Measurements from ENCODE around the gene ILKAP. TPM values are rescaled to one million over a fixed set of nuclear protein-coding genes. Genes with fewer than 3 reads are reported as not detected.

The ILKAP gene
- total RNA-seq, 1 experiment from 2014 or later, result 49.9 TPM

DNA sequence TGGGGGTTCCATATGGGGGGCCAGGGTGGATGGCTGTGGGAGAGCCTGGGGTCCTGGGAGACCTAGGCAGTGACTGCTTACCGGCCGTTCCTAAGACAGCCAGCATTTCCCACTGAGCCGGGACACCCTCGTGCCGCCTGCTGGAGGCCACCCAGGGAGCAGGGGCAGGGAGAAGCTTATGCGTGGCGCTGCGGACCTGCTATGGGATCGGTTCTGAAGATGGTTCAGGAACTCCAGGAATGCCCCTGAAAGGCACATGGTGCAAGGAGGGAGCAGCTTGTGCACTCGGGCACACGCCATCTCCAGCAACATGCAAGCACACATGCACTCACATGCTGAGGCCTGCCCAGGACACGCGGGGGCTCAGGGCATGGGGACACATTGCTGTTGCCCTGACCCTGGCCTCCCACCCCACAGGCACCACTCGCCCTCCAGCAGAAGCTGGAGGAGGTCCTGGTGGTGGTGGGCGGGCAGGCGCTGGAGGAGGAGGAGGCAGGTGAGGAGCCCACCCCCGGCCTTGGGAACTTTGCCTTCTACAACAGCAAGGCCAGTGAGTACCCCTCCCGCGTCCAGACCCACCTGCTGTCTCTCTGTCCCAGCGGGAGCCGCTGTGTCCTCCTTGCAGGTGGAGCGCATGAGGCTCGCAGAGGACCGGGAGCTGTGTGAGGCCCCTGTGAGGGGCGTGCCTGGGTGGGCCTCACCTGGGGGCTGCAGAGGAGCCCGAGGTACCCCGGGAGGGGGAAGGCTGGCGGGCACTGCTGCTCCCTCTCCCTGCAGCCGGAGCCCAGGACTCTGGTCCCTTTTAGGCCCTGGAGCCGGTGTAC lies 60.9 kb downstream of the ILKAP start:
- BruUV-seq (replicated peaks), result no TSS peak

More for the DNA sequence above, 60.9 kb downstream of the ILKAP start:
- Histone ChIP-seq H3K4me3 (ENCODE audit: low read depth in 2 of 2, low read length in 2 of 2) (no peak overlapping the region), H3K4me1 (ENCODE audit: control insufficient read depth, insufficient read depth, low read length) (peaks cover 35% of the 10 kb centered on the region), H3K9me3 (ENCODE audit: control insufficient read depth, insufficient read depth, low read depth, low read length) (no peaks in the 10 kb centered on the region), H3K27me3 (ENCODE audit: control insufficient read depth, insufficient read depth, low read length) (no peaks in the 10 kb centered on the region), H3K36me3 (ENCODE audit: control insufficient read depth, insufficient read depth, low read length) (no peaks in the 10 kb centered on the region), H3K27ac (ENCODE audit: low read length) (peak overlapping the region; percentile 69)
- DNase-seq (ENCODE audit: low read depth, low spot score) (no peak), ATAC-seq (peak; percentile 54)
- CTCF ChIA-PET, result no interaction called here
- intact Hi-C loops (cut with micrococcal nuclease; ENCODE audit: unreplicated experiment) (no loop called here), in situ Hi-C loops (cut with HindIII; ENCODE audit: low pct_unique_long_range_greater_than_20kb, low sequenced_read_pairs) (no loop called here)
- POLR2A ChIA-PET, result interaction anchor here (0.7 kb wide), 1 partner anchor 26 kb away, joined by 3 read pairs; no protein-coding TSS in a partner anchor
- TF ChIP-seq CTCF (IDR thresholded peaks at IDR 0.05) (no peak), POLR2AphosphoS5 (IDR thresholded peaks at IDR 0.05; ENCODE audit: low read depth, low read length) (no peak), TCF7L2 (IDR thresholded peaks at IDR 0.05; ENCODE audit: low read depth, low read length) (no peak), SIN3A (IDR thresholded peaks at IDR 0.05; ENCODE audit: borderline replicate concordance, insufficient read depth, low read depth, low read length) (no peak), REST (IDR thresholded peaks at IDR 0.05; ENCODE audit: insufficient read depth in 1 of 2, low read depth in 2 of 2, low read length in 1 of 2) (no peak)

Data from Panc1 (cell line).